Activated CD8-positive, alpha-beta T cell treated with anti-CD3 and anti-CD28 coated beads, Interleukin-2, amount 10 ng/mL, durations not matched to agents 7 days and 5 days (primary cell): ENCODE data around the gene NADK2. TPM values are rescaled to one million over a fixed set of nuclear protein-coding genes. Genes with fewer than 3 reads are reported as not detected.
"Not testable (repeated sequence)": the region's sequence is repeated elsewhere in the genome, so short reads cannot be mapped to it uniquely, and the experiment has no call there.

ENCODE experiments used
- ATAC-seq: fragments of 150-1000 bp; cut with Tn5 transposase; one replicate; pipeline ENCODE4 v1.10.0; 2021; ENCODE audit warnings: moderate library complexity
- CTCF ChIA-PET: fragments of 350-600 bp; sonication (Branson Sonifier 250); formaldehyde crosslinking; loops from one replicate; lab custom pipeline; 2021; ENCODE audit warnings: antibody characterized with exemption; lab: Charles Lee
- POLR2A ChIA-PET: fragments of 350-600 bp; sonication (Branson Sonifier 250); formaldehyde crosslinking; loops from one replicate; lab custom pipeline; 2021; ENCODE audit warnings: antibody characterized with exemption; lab: Charles Lee
- DNase-seq: peaks from one replicate; pipeline ENCODE4 v3.0.0-alpha.2; 2020
- H3K27ac Mint-ChIP-seq: one replicate; pipeline ENCODE4 v1.8.0; 2021; ENCODE audit warnings: mild to moderate bottlenecking, mixed read lengths
- H3K27me3 Mint-ChIP-seq: one replicate; pipeline ENCODE4 v1.8.0; 2021; ENCODE audit warnings: low read depth, mixed read lengths
- H3K36me3 Mint-ChIP-seq: one replicate; pipeline ENCODE4 v1.8.0; 2021; ENCODE audit warnings: low read depth, mixed read lengths
- H3K4me1 Mint-ChIP-seq: one replicate; pipeline ENCODE4 v1.8.0; 2021; ENCODE audit warnings: low read depth, mixed read lengths
- H3K4me3 Mint-ChIP-seq: one replicate; pipeline ENCODE4 v1.8.0; 2021; ENCODE audit warnings: mild to moderate bottlenecking, mixed read lengths
- H3K9me3 Mint-ChIP-seq: one replicate; pipeline ENCODE4 v1.8.0; 2022; ENCODE audit warnings: mixed read lengths; ENCODE audit not compliant: insufficient read depth
- total RNA-seq, 2 experiments: library from RNA; stranded (reverse); gene quantifications; one replicate each; pipeline ENCODE4 v1.2.3, GENCODE V29; 2021

NADK2 gene
- total RNA-seq, 2 experiments from 2014 or later: 11.0 to 12.8 TPM

DNA sequence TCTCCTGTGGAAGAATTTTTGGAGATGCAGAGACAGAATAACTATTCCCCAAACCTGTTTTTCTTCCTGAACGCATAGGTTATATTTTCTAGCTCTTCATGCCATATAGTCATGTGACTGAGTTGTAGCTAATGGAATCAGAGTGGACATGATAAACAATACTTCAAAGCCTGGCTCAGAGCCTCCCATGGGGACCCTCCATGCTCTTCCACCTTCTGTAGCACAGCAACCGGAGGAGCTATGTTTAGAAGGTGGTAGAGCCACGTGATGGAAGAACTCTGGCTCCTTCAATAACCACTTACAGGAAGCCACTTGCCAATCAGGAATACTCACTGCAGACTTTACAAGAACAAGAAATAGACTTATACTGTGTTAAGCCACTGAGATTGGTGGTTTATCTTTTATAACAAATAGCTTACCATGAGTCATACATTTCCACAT lies 39.2 kb downstream of the NADK2 start:
- H3K36me3 Mint-ChIP-seq: peaks cover 14% of the 10 kb centered on the region

DNA sequence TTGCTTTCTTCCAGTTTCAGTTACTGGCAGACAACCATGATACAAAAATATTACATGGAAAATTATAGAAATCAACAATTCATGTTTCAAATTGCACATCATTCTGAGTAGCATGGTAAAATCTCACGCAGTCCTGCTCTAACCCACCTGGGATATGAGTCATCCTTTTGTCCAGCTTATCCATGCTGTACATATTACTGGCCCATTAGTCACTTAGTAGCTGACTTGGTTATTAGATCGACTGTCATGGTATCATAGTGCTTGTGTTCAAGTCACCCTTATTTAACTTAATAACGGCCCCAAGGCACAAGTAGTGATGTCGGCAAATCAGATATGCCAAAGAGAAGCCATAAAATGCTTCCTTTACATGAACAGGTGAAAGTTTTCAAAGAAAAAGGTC lies 41.2 kb downstream of the NADK2 start:
- DNase-seq (no peak), ATAC-seq (no peak)
- Mint-ChIP-seq H3K4me1 (no peaks in the 10 kb centered on the region), H3K4me3 (no peak overlapping the region), H3K9me3 (no peaks in the 10 kb centered on the region), H3K27ac (no peak overlapping the region), H3K27me3 (no peaks in the 10 kb centered on the region), H3K36me3 (peaks cover 12% of the 10 kb centered on the region)
- ChIA-PET CTCF (no interaction called here), POLR2A (no interaction called here)

More for the DNA sequence above, 39.2 kb downstream of the NADK2 start:
- Mint-ChIP-seq H3K27me3 (no peaks in the 10 kb centered on the region), H3K27ac (no peak overlapping the region), H3K4me3 (no peak overlapping the region), H3K9me3 (no peaks in the 10 kb centered on the region), H3K4me1 (no peaks in the 10 kb centered on the region)
- ChIA-PET CTCF (interaction anchor here (0.9 to 1.0 kb wide), 2 partner anchors 14 to 123 kb away, joined by 3 read pairs; no protein-coding TSS in a partner anchor), POLR2A (no interaction called here)
- ATAC-seq (no peak), DNase-seq (no peak)

DNA sequence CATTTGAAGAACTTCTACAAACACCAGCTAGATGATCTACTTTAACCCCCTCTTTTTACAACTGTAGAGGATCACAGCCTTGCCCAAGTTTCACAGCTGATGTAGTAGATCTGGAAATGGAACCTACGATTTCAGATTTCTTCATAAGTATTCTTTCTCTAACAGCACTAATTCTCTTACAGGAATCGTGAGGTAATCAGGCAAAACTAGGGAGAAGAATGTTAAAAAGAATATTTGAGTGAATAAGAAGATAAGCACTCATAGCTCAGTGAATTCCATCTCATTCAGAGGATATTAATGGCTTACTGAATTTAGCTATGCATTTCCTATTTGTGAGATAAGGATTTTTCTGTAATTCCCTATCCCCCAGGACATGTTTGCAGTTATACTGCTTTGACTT lies 42.1 kb downstream of the NADK2 start:
- Mint-ChIP-seq H3K4me3 (no peak overlapping the region), H3K4me1 (no peaks in the 10 kb centered on the region), H3K27ac (no peak overlapping the region), H3K27me3 (no peaks in the 10 kb centered on the region), H3K9me3 (no peaks in the 10 kb centered on the region), H3K36me3 (peaks cover 13% of the 10 kb centered on the region)
- ChIA-PET POLR2A (no interaction called here), CTCF (interaction anchor here (1.2 kb wide), 1 partner anchor 121 kb away, joined by 4 read pairs; no protein-coding TSS in a partner anchor)
- DNase-seq (no peak), ATAC-seq (no peak)

DNA sequence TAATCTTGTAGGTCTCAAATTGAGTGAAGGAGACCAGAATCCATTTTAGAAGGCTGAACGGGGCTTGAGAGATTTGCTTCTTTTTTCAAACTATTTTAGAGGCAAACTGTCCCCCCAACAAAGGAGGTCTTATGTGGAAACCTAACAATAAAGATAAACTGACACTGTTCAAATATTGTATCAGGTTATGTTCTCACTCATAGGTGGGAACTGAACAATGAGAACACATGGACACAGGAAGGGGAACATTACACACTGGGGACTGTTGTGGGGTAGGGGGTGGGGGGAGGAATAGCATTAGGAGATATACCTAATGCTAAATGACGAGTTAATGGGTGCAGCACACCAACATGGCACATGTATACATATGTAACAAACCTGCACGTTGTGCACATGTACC lies 42.9 kb downstream of the NADK2 start:
- H3K4me3 Mint-ChIP-seq, CTCF ChIA-PET, DNase-seq, H3K27ac Mint-ChIP-seq, POLR2A ChIA-PET, H3K9me3 Mint-ChIP-seq, H3K27me3 Mint-ChIP-seq, ATAC-seq, H3K4me1 Mint-ChIP-seq: not testable (repeated sequence)
- peaks cover 13% of the 10 kb centered on the region for H3K36me3 Mint-ChIP-seq

DNA sequence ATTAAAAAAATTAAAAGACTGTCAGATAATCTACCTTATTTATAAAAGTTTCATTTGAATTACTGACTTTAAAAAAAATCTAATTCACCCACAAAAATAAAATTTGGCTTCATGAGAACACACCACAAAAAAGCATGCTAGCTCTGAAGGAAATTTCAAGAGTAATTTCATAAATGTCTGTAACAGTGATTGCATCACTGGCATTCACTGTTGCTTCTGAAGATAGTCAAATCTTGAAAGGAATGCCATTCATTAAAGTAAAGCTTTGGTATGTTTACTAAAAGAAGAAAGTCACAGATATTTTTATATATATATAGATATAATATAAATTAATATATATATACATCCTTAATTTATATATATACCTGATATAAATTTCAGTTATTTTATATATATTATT lies 43.4 kb downstream of the NADK2 start:
- ATAC-seq: no peak
- POLR2A ChIA-PET: no interaction called here
- Mint-ChIP-seq H3K27ac (no peak overlapping the region), H3K9me3 (no peaks in the 10 kb centered on the region), H3K36me3 (peaks cover 16% of the 10 kb centered on the region), H3K4me1 (no peaks in the 10 kb centered on the region), H3K4me3 (no peak overlapping the region), H3K27me3 (no peaks in the 10 kb centered on the region)
- no peak for DNase-seq
- CTCF ChIA-PET: no interaction called here

DNA sequence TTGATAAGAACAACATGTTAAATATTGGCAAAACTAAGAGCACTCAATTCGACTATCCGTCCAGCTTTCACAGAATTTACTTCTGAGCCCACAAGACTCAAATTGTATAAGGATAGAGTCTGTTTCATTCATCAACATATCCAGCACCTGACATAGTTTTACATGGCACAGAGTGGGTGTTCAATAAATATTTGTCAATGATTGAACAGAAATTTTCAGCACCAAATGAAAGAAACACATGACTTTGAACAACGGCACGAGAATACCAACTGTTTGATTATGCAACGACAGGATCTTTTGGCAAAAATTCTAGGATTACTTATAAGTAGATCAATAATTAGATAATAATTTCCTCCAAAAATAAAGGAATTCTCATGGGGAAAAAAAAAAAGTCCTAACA lies 48.0 kb downstream of the NADK2 start:
- H3K4me1 Mint-ChIP-seq: no peaks in the 10 kb centered on the region
- ChIA-PET CTCF (no interaction called here), POLR2A (no interaction called here)
- ATAC-seq (no peak), DNase-seq (no peak)
- no peak overlapping the region for H3K4me3 Mint-ChIP-seq
- peaks cover 46% of the 10 kb centered on the region for H3K36me3 Mint-ChIP-seq
- no peak overlapping the region for H3K27ac Mint-ChIP-seq
- no peaks in the 10 kb centered on the region for H3K27me3 Mint-ChIP-seq
- H3K9me3 Mint-ChIP-seq: no peaks in the 10 kb centered on the region

DNA sequence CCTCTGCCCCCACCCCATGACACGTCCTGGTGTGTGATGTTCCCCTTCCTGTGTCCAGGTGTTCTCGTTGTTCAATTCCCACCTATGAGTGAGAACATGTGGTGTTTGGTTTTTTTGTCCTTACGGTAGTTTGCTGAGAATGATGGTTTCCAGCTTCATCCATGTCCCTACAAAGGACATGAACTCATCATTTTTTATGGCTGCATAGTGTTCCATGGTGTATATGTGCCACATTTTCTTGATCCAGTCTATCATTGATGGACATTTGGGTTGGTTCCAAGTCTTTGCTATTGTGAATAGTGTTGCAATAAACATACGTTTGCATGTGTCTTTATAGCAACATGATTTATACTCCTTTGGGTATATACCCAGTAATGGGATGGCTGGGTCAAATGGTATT lies 57.3 kb downstream of the NADK2 start:
- H3K36me3 Mint-ChIP-seq: peaks cover 81% of the 10 kb centered on the region
- CTCF ChIA-PET, H3K27me3 Mint-ChIP-seq, H3K9me3 Mint-ChIP-seq, H3K4me3 Mint-ChIP-seq, POLR2A ChIA-PET, H3K27ac Mint-ChIP-seq, ATAC-seq, H3K4me1 Mint-ChIP-seq, DNase-seq: not testable (repeated sequence)

DNA sequence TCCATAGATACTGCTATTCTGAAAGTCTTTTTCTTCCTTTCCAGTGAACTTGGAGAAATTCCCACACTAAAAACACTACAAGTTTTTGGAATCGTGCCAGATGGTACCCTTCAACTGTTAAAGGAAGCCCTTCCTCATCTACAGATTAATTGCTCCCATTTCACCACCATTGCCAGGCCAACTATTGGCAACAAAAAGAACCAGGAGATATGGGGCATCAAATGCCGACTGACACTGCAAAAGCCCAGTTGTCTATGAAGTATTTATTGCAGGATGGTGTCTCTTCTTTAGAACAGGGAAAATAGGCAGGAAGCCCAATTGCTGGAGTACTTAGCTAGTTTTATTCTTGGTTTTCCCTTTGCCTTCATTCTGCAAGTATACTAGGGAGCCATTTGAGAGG lies 60.0 kb downstream of the NADK2 start:
- H3K36me3 Mint-ChIP-seq: peaks cover 73% of the 10 kb centered on the region
- H3K27me3 Mint-ChIP-seq: no peaks in the 10 kb centered on the region
- no peaks in the 10 kb centered on the region for H3K9me3 Mint-ChIP-seq
- no peak overlapping the region for H3K27ac Mint-ChIP-seq
- no peak overlapping the region for H3K4me3 Mint-ChIP-seq
- ATAC-seq (no peak), DNase-seq (no peak)
- ChIA-PET POLR2A (no interaction called here), CTCF (no interaction called here)
- H3K4me1 Mint-ChIP-seq: peaks cover 3% of the 10 kb centered on the region

DNA sequence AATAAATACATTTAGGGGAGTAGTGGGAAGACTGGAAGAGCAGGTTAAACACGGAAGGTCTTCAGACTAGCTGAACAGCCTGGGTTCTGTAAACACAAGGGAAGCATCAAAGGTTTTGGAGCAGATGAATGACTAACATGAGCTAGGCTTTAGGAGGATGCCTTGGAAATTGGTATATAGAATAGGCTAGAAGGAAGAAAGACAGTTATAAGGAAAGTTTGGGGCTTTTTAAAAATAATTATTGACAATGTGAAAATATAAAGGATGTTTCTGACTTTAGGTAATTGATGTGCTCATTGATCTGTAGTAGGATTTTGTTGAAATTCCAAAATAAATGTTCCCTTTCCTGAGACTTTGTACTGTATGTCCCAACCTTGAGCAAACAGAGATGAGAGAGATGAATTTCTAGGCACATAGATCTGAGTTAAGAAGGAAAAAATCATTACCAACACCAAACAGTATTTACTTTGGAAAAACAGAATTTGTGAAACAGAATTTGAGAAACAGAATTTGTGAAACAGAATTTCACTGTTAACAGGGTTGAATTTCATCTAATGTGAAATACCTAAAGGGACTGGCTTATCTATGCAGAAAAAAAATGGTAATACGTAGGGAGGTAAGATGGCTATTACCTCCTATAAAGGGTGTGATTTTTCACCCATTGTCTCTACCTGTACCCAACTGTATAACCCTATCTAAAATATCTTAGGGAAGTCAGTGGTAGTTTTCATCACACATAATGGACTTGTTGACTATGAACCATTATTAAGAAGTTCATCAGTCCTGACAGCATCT lies 61.0 kb downstream of the NADK2 start:
- Mint-ChIP-seq H3K27ac (no peak overlapping the region), H3K36me3 (peaks cover 68% of the 10 kb centered on the region), H3K4me3 (no peak overlapping the region), H3K27me3 (no peaks in the 10 kb centered on the region), H3K4me1 (peaks cover 4% of the 10 kb centered on the region), H3K9me3 (no peaks in the 10 kb centered on the region)
- ChIA-PET POLR2A (no interaction called here), CTCF (interaction anchor here (1.0 kb wide), 1 partner anchor 102 kb away, joined by 4 read pairs; no protein-coding TSS in a partner anchor)
- no peak for ATAC-seq
- no peak for DNase-seq

DNA sequence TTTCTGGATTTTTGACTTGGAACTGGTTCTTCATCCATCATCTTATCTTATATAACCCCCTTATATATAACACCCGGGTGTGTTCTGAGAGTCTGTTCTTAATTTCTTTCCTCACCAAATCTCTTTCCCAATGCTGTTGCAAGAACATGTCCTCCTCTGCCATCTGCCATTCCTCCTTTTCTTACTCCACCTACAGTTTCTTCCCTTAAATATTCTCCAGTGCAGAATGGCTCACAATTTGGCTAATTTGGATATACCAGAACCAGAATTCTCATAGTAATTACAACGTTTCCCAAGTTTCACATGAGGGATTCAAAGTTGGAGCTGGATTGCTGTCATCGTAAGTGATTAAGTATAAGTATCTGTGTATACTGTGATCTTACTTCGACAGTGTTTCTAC lies 61.8 kb downstream of the NADK2 start:
- Mint-ChIP-seq H3K36me3 (peaks cover 66% of the 10 kb centered on the region), H3K9me3 (no peaks in the 10 kb centered on the region), H3K27me3 (no peaks in the 10 kb centered on the region), H3K4me3 (no peak overlapping the region), H3K27ac (no peak overlapping the region), H3K4me1 (peaks cover 4% of the 10 kb centered on the region)
- ChIA-PET CTCF (interaction anchor here (1.0 kb wide), 1 partner anchor 101 kb away, joined by 4 read pairs; no protein-coding TSS in a partner anchor), POLR2A (no interaction called here)
- DNase-seq (no peak), ATAC-seq (no peak)

DNA sequence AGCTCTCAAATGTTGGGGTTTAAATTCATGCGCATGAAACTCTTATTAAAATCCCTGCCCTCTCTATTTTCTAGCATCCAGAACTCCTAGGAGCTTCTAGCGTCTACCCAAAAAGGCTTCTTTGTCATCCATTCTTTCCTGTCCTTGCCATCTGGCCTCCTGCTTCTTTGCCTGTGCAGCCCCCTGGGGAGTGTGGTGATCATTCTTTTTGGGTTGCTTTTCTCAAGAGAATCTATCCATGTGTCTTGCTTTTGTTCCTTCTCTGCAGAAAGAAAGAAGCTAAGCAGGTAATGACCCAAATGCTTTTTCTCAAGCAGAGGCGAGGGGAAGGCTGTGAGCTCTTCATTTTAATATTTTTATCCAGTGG lies 63.2 kb downstream of the NADK2 start:
- Mint-ChIP-seq H3K4me1 (peaks cover 4% of the 10 kb centered on the region), H3K36me3 (peaks cover 66% of the 10 kb centered on the region), H3K27me3 (no peaks in the 10 kb centered on the region), H3K9me3 (no peaks in the 10 kb centered on the region), H3K4me3 (no peak overlapping the region), H3K27ac (no peak overlapping the region)
- no peak for ATAC-seq
- POLR2A ChIA-PET: no interaction called here
- CTCF ChIA-PET: interaction anchor here (0.7 to 1.7 kb wide), 4 partner anchors 18 to 99 kb away, joined by 3 to 5 read pairs (median 3); partner anchors contain the start of gene NADK2
- no peak for DNase-seq

DNA sequence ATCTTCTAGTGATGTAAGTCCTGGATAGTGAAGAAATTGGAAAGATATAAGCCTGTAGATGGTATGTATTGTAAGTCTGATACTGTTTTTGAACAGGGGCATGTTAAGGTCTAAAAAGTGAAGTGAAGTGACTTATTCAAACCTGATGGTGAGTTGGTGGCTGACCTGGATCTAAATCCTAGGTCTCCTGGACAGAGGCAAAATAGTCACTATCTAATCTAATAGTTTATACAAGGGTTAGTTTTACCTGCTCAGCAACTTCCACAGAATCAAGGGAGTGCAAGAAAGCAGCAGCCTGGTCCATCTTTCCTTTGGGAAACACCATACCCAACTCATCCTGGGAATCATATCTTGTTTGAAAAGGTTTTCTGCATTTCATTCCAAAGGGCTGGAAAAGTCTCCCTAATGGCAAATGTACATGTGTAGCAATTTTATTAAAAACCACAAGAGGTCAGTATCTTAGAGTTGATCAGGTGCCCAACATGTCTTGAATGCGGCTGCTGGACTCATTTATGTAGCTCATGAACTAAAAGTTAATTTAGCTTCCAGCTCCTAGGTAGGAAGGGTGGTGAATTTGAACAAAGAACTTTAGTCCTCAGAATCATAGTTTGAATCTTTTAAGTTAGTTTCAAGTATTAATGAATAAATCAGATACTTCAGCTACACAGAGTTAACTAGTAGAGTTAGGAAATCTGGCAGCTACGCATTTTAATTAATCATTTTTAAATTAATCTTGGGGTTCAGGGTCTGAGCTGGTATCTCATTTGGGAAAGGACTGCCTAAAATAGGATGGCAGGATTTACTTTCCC lies 63.8 kb downstream of the NADK2 start:
- no peaks in the 10 kb centered on the region for H3K9me3 Mint-ChIP-seq
- H3K4me3 Mint-ChIP-seq: no peak overlapping the region
- H3K27me3 Mint-ChIP-seq: no peaks in the 10 kb centered on the region
- H3K4me1 Mint-ChIP-seq: peaks cover 4% of the 10 kb centered on the region
- ATAC-seq: no peak
- H3K36me3 Mint-ChIP-seq: peaks cover 69% of the 10 kb centered on the region
- ChIA-PET CTCF (interaction anchor here (0.7 to 1.7 kb wide), 4 partner anchors 19 to 99 kb away, joined by 3 to 5 read pairs (median 3); partner anchors contain the start of gene NADK2), POLR2A (no interaction called here)
- H3K27ac Mint-ChIP-seq: no peak overlapping the region
- DNase-seq: no peak
